C4-2B (cell line): ENCODE data around the gene SYT7.

Experiments
- ZFX ChIP-seq: fragments of 450-650 bp; IDR thresholded peaks from 2 replicates; pipeline ENCODE4 v1.6.1; 2017
- TF ChIP-seq, protein P1 (sequence below): fragments of 450-650 bp; conservative IDR thresholded peaks from 2 replicates; pipeline ENCODE4 v1.5.1; 2017; ENCODE audit warnings: mild to moderate bottlenecking

DNA sequence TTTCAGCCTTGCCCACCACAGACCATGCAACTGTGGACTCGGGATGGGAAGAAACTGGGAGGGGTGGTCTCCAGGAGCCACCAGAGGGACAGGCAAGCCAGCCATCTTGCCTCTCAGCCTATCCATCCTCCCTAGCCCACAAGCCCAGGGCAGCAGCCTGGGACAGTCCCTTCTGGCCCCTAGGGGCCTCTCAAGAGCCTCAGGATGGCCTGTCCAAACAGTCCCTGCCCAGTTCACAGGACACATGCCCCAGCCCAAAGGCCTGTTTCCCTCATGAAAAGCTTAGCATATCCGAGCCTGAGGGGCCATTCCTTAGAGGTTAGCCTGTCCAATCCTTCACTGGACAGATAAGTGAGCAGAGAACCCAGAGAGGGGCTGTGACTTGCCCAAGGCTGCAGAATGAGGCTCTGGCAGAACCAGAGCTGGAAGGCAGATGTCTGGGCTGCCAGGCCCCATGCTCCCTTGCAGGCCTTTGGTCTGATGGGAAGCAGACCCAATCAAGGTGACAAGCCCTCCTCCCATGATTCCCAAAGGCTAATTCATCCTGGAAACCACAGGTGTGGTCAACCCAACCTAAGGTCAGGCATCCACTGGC, 44.1 kb downstream of the SYT7 start:
- TF ChIP-seq, protein P1, sequence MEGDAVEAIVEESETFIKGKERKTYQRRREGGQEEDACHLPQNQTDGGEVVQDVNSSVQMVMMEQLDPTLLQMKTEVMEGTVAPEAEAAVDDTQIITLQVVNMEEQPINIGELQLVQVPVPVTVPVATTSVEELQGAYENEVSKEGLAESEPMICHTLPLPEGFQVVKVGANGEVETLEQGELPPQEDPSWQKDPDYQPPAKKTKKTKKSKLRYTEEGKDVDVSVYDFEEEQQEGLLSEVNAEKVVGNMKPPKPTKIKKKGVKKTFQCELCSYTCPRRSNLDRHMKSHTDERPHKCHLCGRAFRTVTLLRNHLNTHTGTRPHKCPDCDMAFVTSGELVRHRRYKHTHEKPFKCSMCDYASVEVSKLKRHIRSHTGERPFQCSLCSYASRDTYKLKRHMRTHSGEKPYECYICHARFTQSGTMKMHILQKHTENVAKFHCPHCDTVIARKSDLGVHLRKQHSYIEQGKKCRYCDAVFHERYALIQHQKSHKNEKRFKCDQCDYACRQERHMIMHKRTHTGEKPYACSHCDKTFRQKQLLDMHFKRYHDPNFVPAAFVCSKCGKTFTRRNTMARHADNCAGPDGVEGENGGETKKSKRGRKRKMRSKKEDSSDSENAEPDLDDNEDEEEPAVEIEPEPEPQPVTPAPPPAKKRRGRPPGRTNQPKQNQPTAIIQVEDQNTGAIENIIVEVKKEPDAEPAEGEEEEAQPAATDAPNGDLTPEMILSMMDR: no peak
- no peak for TF ChIP-seq ZFX
